Activated B cell treated with CpG ODN at 0.5 μM for 24 hours (primary cell): ENCODE data around the gene IL17RB. TPM values are rescaled to one million over a fixed set of nuclear protein-coding genes. Genes with fewer than 3 reads are reported as not detected.

Experiments used
- ATAC-seq: fragments of 200-7000 bp; cut with Tn5 transposase; one replicate; pipeline ENCODE4 v1.10.0; 2021; ENCODE audit warnings: low read depth, mild to moderate bottlenecking, moderate library complexity
- CTCF ChIA-PET: fragments of 350-600 bp; sonication (Branson Sonifier 250); formaldehyde crosslinking; loops from one replicate; lab custom pipeline; 2021; ENCODE audit warnings: antibody characterized with exemption; lab: Charles Lee
- POLR2A ChIA-PET: fragments of 350-600 bp; sonication (Branson Sonifier 250); formaldehyde crosslinking; loops from one replicate; lab custom pipeline; 2021; ENCODE audit warnings: antibody characterized with exemption; lab: Charles Lee
- DNase-seq: peaks from one replicate; pipeline ENCODE4 v3.0.0; 2022
- H3K27ac Mint-ChIP-seq: one replicate; pipeline ENCODE4 v1.8.0; 2020; ENCODE audit warnings: mixed read lengths
- H3K27me3 Mint-ChIP-seq: one replicate; pipeline ENCODE4 v1.8.0; 2021; ENCODE audit warnings: mixed read lengths
- H3K36me3 Mint-ChIP-seq: one replicate; pipeline ENCODE4 v1.8.0; 2021; ENCODE audit warnings: low read depth, mixed read lengths
- H3K4me1 Mint-ChIP-seq: one replicate; pipeline ENCODE4 v1.8.0; 2021; ENCODE audit warnings: mixed read lengths
- H3K4me3 Mint-ChIP-seq: one replicate; pipeline ENCODE4 v1.8.0; 2020; ENCODE audit warnings: mild to moderate bottlenecking, mixed read lengths
- H3K9me3 Mint-ChIP-seq: one replicate; pipeline ENCODE4 v1.8.0; 2020; ENCODE audit warnings: mixed read lengths
- CTCF ChIP-seq: fragments of 200-600 bp; IDR thresholded peaks from one replicate; pipeline ENCODE4 v1.8.0; 2022; ENCODE audit warnings: antibody characterized with exemption, mild to moderate bottlenecking
- intact Hi-C: fragments of 100-400 bp; cut with micrococcal nuclease; formaldehyde crosslinking; loops from one replicate; pipeline ENCODE4 v1.15.1; 2024
- total RNA-seq: library from RNA; stranded (reverse); gene quantifications from 2 replicates; pipeline ENCODE4 v1.2.3, GENCODE V29; 2022

Gene IL17RB
- total RNA-seq, 1 donor from 2014 or later, result 3.0 TPM

DNA sequence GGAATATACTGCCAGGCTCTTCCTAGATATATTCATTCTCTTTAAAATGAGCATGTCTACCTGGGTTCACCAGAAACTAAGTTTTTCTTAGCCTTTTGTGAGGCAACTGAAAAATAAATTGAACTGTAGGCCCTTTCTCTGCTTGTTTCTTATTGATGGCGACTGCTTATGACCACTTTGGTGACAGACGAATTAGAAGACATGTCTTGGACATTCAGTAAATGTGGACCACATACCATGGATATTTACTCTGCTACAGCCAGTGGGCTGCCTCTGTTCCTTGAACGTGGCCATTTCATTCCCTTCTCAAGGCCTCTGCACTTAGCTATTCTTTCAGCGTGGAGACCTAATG lies 45.9 kb downstream of the IL17RB start:
- ChIA-PET POLR2A (interaction anchor here (0.7 to 2.9 kb wide), 5 partner anchors 11 to 545 kb away, joined by 3 to 52 read pairs (median 15); partner anchors contain the start of genes ACTR8 and DCP1A), CTCF (no interaction called here)
- H3K9me3 Mint-ChIP-seq, result no peaks in the 10 kb centered on the region
- H3K4me1 Mint-ChIP-seq, result peaks cover 34% of the 10 kb centered on the region
- H3K27ac Mint-ChIP-seq, result peak overlapping the region; percentile 97
- ATAC-seq (no peak), DNase-seq (no peak)
- no peak for TF ChIP-seq CTCF
- peak overlapping the region; percentile 93 for H3K4me3 Mint-ChIP-seq
- intact Hi-C loops, result no loop called here
- peaks cover 15% of the 10 kb centered on the region for H3K27me3 Mint-ChIP-seq
- peaks cover 27% of the 10 kb centered on the region for H3K36me3 Mint-ChIP-seq

GRCh38 chr3:53899750-53900149 lies 53.4 kb downstream of the IL17RB start:
- POLR2A ChIA-PET, result no interaction called here
- H3K4me1 Mint-ChIP-seq, result no peaks in the 10 kb centered on the region
- H3K9me3 Mint-ChIP-seq, result no peaks in the 10 kb centered on the region
- no peak for TF ChIP-seq CTCF
- no peak for ATAC-seq
- CTCF ChIA-PET, result no interaction called here
- H3K27ac Mint-ChIP-seq, result no peak overlapping the region
- no peak overlapping the region for H3K4me3 Mint-ChIP-seq
- no peaks in the 10 kb centered on the region for H3K36me3 Mint-ChIP-seq
- H3K27me3 Mint-ChIP-seq, result peaks cover 27% of the 10 kb centered on the region
- intact Hi-C loops, result no loop called here
- DNase-seq, result no peak

DNA sequence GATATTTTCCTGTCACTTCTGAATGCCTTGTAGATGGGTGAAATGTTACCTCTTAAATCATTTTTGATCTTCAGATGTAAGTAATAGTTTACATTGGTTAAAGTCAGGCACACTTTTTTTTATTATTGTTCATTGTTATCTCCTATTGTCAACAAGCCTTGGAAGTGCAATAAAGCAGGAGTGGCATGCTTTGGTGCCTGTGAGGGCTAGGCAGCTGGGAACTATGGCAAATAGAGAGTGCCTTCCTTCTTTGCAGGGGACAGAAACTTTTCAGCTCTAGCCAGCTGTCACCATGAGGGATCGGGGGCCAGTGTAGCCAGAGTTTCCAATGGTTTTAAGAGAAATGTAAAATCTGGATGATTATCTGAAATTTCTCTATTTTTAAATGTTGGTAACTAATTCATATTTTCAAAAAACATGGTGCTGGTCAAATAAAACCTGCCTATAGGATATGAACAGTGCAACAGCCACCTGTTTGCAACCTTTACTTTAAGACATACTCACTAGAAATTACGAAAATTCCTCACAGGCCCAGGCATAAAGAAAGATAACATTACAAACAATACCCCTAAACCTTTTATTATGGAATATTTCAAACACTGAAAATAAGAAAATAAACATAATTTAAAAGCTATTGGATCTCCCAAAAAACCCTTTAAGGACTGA lies 54.4 kb downstream of the IL17RB start:
- intact Hi-C loops, result no loop called here
- Mint-ChIP-seq H3K9me3 (no peaks in the 10 kb centered on the region), H3K36me3 (no peaks in the 10 kb centered on the region), H3K27me3 (peaks cover 25% of the 10 kb centered on the region), H3K4me1 (no peaks in the 10 kb centered on the region), H3K27ac (no peak overlapping the region), H3K4me3 (no peak overlapping the region)
- CTCF ChIA-PET, result no interaction called here
- POLR2A ChIA-PET, result no interaction called here
- TF ChIP-seq CTCF, result no peak
- DNase-seq (no peak), ATAC-seq (no peak)

DNA sequence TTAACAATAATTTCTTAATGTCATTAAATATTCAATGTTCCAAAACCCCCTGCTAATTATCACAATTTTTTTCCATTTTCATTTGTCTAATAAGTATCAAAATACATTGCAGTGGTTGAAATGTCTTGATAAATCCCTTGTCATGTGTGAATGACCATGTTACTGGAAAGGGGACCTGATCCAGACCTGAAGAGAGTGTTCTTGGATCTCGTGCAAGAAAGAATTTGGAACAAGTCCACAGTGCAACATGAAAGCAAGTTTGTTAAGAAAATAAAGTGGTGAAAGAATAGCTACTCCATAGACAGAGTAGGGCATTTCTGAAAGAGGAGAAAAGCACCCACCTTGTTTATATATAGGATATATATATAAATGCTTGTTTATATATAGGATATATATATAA lies 55.7 kb downstream of the IL17RB start:
- TF ChIP-seq CTCF, result no peak
- ChIA-PET CTCF (no interaction called here), POLR2A (no interaction called here)
- no peak for ATAC-seq
- Mint-ChIP-seq H3K4me3 (no peak overlapping the region), H3K9me3 (peaks cover 7% of the 10 kb centered on the region), H3K27me3 (peaks cover 28% of the 10 kb centered on the region), H3K4me1 (no peaks in the 10 kb centered on the region), H3K27ac (no peak overlapping the region), H3K36me3 (no peaks in the 10 kb centered on the region)
- intact Hi-C loops, result no loop called here
- no peak for DNase-seq

DNA sequence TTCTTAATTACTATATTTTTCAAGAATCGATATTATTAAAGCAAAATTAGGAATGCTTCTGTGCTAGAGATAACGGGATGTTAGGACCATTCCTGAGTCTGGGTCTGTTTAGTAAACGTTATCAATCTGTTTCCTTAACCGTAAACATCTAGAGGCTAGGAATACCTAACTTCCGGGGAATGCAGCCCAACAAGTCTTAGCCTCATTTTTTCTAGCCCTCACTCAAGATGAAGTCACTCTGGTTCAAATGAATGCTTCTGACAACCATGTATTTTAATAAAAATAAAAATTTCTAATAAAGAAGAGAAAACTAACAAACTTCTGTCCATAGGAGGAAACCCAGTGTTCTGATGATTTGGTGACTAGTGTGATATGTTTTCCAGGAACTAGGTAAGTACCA lies 56.3 kb downstream of the IL17RB start:
- CTCF ChIA-PET, result no interaction called here
- H3K27me3 Mint-ChIP-seq, result peaks cover 22% of the 10 kb centered on the region
- no peak for ATAC-seq

More for the DNA sequence above, 56.3 kb downstream of the IL17RB start:
- no peak for DNase-seq
- intact Hi-C loops, result no loop called here
- peaks cover 7% of the 10 kb centered on the region for H3K9me3 Mint-ChIP-seq
- TF ChIP-seq CTCF, result no peak
- H3K27ac Mint-ChIP-seq, result no peak overlapping the region
- no peaks in the 10 kb centered on the region for H3K36me3 Mint-ChIP-seq
- H3K4me3 Mint-ChIP-seq, result no peak overlapping the region
- no peaks in the 10 kb centered on the region for H3K4me1 Mint-ChIP-seq
- POLR2A ChIA-PET, result no interaction called here
